H1 (cell line): Measurements from ENCODE around the gene MAN1C1. TPM values are rescaled to one million over a fixed set of nuclear protein-coding genes. Genes with fewer than 3 reads are reported as not detected.

ENCODE experiments used
- CTCF ChIP-seq, 3 experiments: IDR thresholded peaks; 1 replicate in 2 of 3; 2 replicates in 1 of 3; pipeline versions ENCODE4 v1.5.1 to v1.6.1; 2011; ENCODE audit warnings: low read length in 3 of 3, mild to moderate bottlenecking in 3 of 3, inconsistent platforms in 2 of 3, low read depth in 1 of 3, moderate library complexity in 1 of 3; ENCODE audit not compliant: insufficient read depth in 1 of 3; ENCODE audit errors: control extremely low read depth in 1 of 3
- E2F6 ChIP-seq: IDR thresholded peaks from 2 replicates; pipeline ENCODE4 v1.6.1; 2012; ENCODE audit warnings: inconsistent platforms
- SP1 ChIP-seq: IDR thresholded peaks from 2 replicates; pipeline ENCODE4 v1.6.1; 2011; ENCODE audit warnings: low read depth, low read length
- polyA plus RNA-seq, 7 experiments: library from polyadenylated mRNA; depleted of rRNA in 3 of 7; stranded (reverse) in 5 of 7; unstranded in 2 of 7; fragments of >200 nt in 5 of 7; fragments of 200-250 nt in 2 of 7; gene quantifications; 1 replicate in 5 of 7; 2 replicates in 1 of 7; 4 replicates in 1 of 7; pipeline versions ENCODE4 v1.2.1 to v1.2.3, GENCODE V29; 2011 to 2013; ENCODE audit warnings: missing spikeins in 2 of 7, mixed read lengths in 2 of 7
- total RNA-seq: library from RNA; stranded (reverse); fragmentation: NEBNext Ultra II Directional; extraction: Animal tissue kit (Norgen Biotek cat#: 25700); gene quantifications from 2 replicates; pipeline ENCODE4 v1.2.1, GENCODE V29; 2021

Gene MAN1C1
- total and polyA plus RNA-seq, 2 of the 8 experiments (the other 6 are each of a cell fraction or from before 2014, with no cell fraction given): 7.8 to 15.2 TPM

GRCh38 chr1:25608488-25609178, 8.0 kb upstream of the MAN1C1 start (continued):
- peak; percentile 63 to 69 (median 65) for TF ChIP-seq CTCF (IDR thresholded peaks at IDR 0.05; ENCODE audit: control extremely low read depth in 1 of 3, insufficient read depth in 1 of 3, low read depth in 1 of 3, low read length in 3 of 3)
- no peak for TF ChIP-seq SP1
- TF ChIP-seq E2F6: no peak
